CD4-positive, CD25-positive, alpha-beta regulatory T cell (primary cell): ENCODE results near the gene NCKAP5L. TPM values are rescaled to one million over a fixed set of nuclear protein-coding genes. Genes with fewer than 3 reads are reported as not detected.
"Not testable (repeated sequence)": the region's sequence is repeated elsewhere in the genome, so short reads cannot be mapped to it uniquely, and the experiment has no call there.

ENCODE experiments used
- ATAC-seq, 2 donors: fragments of 150-1000 bp; cut with Tn5 transposase; one replicate each; pipeline ENCODE4 v1.10.0; 2021; ENCODE audit warnings: low read depth in 2 of 2, moderate number of reproducible peaks in 2 of 2, moderate library complexity in 1 of 2
- DNase-seq, 3 donors: peaks; one replicate each; pipeline versions ENCODE4 v3.0.0 to v3.0.0-alpha.2; 2012 to 2022; ENCODE audit warnings: mixed read lengths in 1 of 3
- H3K27ac ChIP-seq: one replicate; pipeline ENCODE4 v1.7.0; 2013; ENCODE audit warnings: mild to moderate bottlenecking, low read length; ENCODE audit not compliant: insufficient read depth, poor library complexity, severe bottlenecking
- H3K27me3 ChIP-seq: one replicate; pipeline ENCODE4 v1.7.0; 2013; ENCODE audit warnings: low read length; ENCODE audit not compliant: control insufficient read depth, insufficient read depth
- H3K36me3 ChIP-seq: one replicate; pipeline ENCODE4 v1.7.0; 2013; ENCODE audit warnings: mild to moderate bottlenecking, low read length, moderate library complexity; ENCODE audit not compliant: control insufficient read depth, insufficient read depth
- H3K4me1 ChIP-seq: 2 replicates; pipeline ENCODE4 v1.7.0; 2013; ENCODE audit warnings: mild to moderate bottlenecking, low read length; ENCODE audit not compliant: insufficient read depth, control insufficient read depth, poor library complexity, severe bottlenecking
- H3K4me3 ChIP-seq: one replicate; pipeline ENCODE4 v1.7.0; 2013; ENCODE audit warnings: low read depth, mild to moderate bottlenecking, low read length, moderate library complexity
- H3K9me3 ChIP-seq, 2 experiments: 1 replicate in 1 of 2; 2 replicates in 1 of 2; pipeline ENCODE4 v1.7.0; 2013; ENCODE audit warnings: low read length in 2 of 2, mild to moderate bottlenecking in 1 of 2, moderate library complexity in 1 of 2; ENCODE audit not compliant: control insufficient read depth in 2 of 2
- H3K27ac Mint-ChIP-seq, 3 donors: one replicate each; pipeline ENCODE4 v1.8.0; 2020 to 2022; ENCODE audit warnings: mild to moderate bottlenecking in 3 of 3, mixed read lengths in 3 of 3, moderate library complexity in 2 of 3
- H3K27me3 Mint-ChIP-seq: one replicate; pipeline ENCODE4 v1.8.0; 2022; ENCODE audit warnings: mild to moderate bottlenecking, mixed read lengths
- H3K36me3 Mint-ChIP-seq: one replicate; pipeline ENCODE4 v1.8.0; 2020; ENCODE audit warnings: mixed read lengths
- H3K4me1 Mint-ChIP-seq, 4 donors: one replicate each; pipeline ENCODE4 v1.8.0; 2020 to 2022; ENCODE audit warnings: mixed read lengths in 4 of 4, mild to moderate bottlenecking in 1 of 4
- H3K4me3 Mint-ChIP-seq, 4 donors: one replicate each; pipeline ENCODE4 v1.8.0; 2020 to 2022; ENCODE audit warnings: mild to moderate bottlenecking in 4 of 4, mixed read lengths in 4 of 4, moderate library complexity in 3 of 4
- H3K9me3 Mint-ChIP-seq, 7 donors: one replicate each; pipeline ENCODE4 v1.8.0; 2020 to 2022; ENCODE audit warnings: mixed read lengths in 7 of 7, mild to moderate bottlenecking in 3 of 7, moderate library complexity in 2 of 7
- polyA plus RNA-seq, 4 donors: library from polyadenylated mRNA; unstranded; fragments of 300-500 nt; fragmentation: Illumina TruSeq; gene quantifications; one replicate each; pipeline ENCODE4 v1.2.3, GENCODE V29; 2021
- total RNA-seq: library from RNA; stranded (reverse); gene quantifications from one replicate; pipeline ENCODE4 v1.2.3, GENCODE V29; 2022

The NCKAP5L gene
- total and polyA plus RNA-seq, 5 donors from 2014 or later: 0.18 to 7.8 (median 0.73) TPM

DNA sequence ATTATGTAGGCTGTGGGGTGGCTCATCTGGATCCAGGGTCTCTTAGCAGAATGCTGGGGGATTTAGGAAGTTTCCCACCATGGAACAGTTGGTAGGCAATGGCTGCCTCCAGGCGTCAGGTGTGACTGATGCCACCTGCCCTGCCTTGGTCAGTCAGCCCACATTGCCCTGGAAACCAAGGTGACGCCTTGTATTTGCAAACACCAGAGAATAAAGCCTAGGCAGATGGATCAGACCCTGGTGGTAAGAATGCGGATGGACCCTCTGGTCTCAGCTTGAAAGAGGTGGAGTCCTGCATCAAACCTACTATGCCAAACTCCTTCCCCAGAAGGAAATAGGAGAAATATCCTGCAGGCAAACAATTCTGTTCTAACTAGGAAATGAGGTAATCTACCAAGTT, 38.2 kb downstream of the NCKAP5L start:
- no peaks in the 10 kb centered on the region for H3K4me1 Mint-ChIP-seq
- no peaks in the 10 kb centered on the region for H3K36me3 Mint-ChIP-seq
- peak overlapping the region in 1 of 4 donors; percentile 61 for H3K4me3 Mint-ChIP-seq
- Histone ChIP-seq H3K4me3 (no peak overlapping the region), H3K4me1 (no peaks in the 10 kb centered on the region), H3K36me3 (no peaks in the 10 kb centered on the region), H3K9me3 (peaks cover 0 to 4% of the 10 kb centered on the region in 2 experiments), H3K27ac (no peak overlapping the region), H3K27me3 (no peaks in the 10 kb centered on the region)
- ATAC-seq (no peak), DNase-seq (no peak)
- H3K9me3 Mint-ChIP-seq: peaks cover 0 to 5% (median 0%) of the 10 kb centered on the region in 7 donors
- H3K27ac Mint-ChIP-seq: no peak overlapping the region
- H3K27me3 Mint-ChIP-seq: peaks cover 11% of the 10 kb centered on the region

DNA sequence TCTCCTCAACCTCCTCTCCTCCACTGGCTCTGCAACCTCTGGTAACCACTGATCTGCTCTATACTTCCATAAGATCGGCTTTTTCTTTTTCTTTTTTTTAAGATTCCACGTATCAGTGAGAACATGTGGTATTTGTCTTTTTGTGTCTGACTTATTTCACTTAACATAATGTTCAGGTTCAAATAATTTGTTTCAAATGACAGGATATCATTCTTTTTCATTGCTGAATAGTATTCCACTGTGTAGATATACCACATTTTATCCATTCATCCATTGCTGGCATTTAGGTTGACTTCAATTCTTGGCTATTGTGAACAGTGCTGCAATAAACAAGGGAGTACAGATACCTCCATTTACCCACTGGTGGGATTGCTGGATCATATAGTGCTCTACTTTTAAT, 40.5 kb downstream of the NCKAP5L start:
- peaks cover 0 to 4% of the 10 kb centered on the region in 2 experiments for H3K9me3 ChIP-seq
- no peak overlapping the region for H3K4me3 ChIP-seq
- H3K4me1 ChIP-seq: no peaks in the 10 kb centered on the region
- H3K4me3 Mint-ChIP-seq: no peak overlapping the region
- H3K36me3 ChIP-seq: no peaks in the 10 kb centered on the region
- H3K4me1 Mint-ChIP-seq: no peaks in the 10 kb centered on the region
- ATAC-seq (no peak), DNase-seq (no peak)
- H3K27me3 Mint-ChIP-seq: peaks cover 18% of the 10 kb centered on the region
- peaks cover 6% of the 10 kb centered on the region for H3K27me3 ChIP-seq
- peaks cover 0 to 5% (median 0%) of the 10 kb centered on the region in 7 donors for H3K9me3 Mint-ChIP-seq
- no peaks in the 10 kb centered on the region for H3K36me3 Mint-ChIP-seq
- no peak overlapping the region for H3K27ac ChIP-seq
- no peak overlapping the region for H3K27ac Mint-ChIP-seq

DNA sequence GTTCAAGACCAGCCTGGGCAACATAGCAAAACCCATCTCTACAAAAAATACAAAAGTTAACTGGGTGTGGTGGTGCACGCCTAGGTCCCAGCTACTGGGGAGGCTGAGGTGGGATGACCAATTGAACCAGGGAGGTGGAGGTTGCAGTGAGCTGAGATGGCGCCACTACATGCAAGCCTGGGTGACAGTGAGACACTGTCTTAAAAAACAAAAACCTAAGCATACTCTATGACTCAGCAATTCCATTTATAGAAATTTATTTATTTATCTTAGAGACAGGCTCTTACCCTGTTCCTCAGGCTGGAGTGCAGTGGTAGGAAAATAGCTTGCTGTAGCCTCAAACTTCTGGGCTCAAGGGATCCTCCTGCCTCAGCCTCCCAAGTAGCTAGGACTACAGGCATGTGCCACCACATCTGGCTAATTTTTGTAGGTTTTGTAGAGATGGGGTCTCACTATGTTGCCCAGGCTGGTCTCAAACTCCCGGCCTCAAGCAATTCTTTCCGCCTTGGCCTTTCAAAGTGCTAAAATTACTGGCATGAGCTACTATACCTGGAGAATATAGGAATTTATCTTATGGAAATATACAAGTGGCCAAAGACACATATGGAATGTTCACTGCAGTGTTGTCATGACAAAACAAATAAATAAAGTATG, 43.3 kb downstream of the NCKAP5L start:
- peaks cover 25% of the 10 kb centered on the region for H3K27me3 Mint-ChIP-seq
- DNase-seq (no peak), ATAC-seq (no peak)
- peaks cover 0 to 4% of the 10 kb centered on the region in 2 experiments for H3K9me3 ChIP-seq
- no peak overlapping the region for H3K27ac Mint-ChIP-seq
- H3K36me3 ChIP-seq: no peaks in the 10 kb centered on the region
- no peak overlapping the region for H3K27ac ChIP-seq
- H3K27me3 ChIP-seq: peaks cover 15% of the 10 kb centered on the region
- H3K4me3 Mint-ChIP-seq: no peak overlapping the region
- H3K4me1 ChIP-seq: no peaks in the 10 kb centered on the region
- no peak overlapping the region for H3K4me3 ChIP-seq
- H3K9me3 Mint-ChIP-seq: peaks cover 0 to 5% (median 0%) of the 10 kb centered on the region in 7 donors
- no peaks in the 10 kb centered on the region for H3K4me1 Mint-ChIP-seq
- H3K36me3 Mint-ChIP-seq: no peaks in the 10 kb centered on the region

DNA sequence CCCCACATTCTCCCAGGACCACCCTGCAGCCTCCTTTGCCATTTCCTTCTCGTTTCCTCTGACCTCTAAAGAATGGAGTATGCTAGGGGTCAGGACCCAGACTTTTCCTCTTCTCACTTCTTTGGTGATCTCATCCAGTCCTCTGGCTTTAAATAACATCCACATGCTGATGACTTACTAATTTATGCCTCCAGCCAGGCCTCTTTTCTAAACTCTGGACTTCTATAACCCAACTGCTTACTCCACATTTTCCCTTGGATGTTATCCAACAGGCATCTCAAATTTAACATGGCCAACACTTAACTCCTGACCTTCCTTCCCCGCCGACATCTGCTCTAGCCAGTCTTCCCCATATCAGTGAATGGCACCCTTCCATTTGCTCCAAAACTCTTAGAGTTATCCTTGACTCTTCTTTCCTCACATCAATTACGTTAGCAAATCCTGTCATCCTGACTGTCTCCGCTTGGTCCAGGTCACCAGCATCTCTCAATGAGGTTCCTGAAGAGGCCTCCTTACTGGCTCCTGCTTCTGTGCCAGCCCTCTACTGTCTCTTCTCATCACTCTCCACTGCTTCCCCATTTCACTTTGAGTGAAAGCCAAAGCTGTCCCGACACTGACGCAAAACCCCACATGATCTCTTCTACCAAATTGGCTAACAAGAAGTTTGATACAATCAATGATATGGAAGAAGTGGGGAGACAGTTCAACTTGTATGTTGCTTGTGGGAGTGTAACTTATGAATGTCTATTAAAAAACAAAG, 44.1 kb downstream of the NCKAP5L start:
- no peaks in the 10 kb centered on the region for H3K36me3 ChIP-seq
- peaks cover 17% of the 10 kb centered on the region for H3K27me3 ChIP-seq
- no peak for ATAC-seq
- Mint-ChIP-seq H3K9me3 (peaks cover 0 to 5% (median 0%) of the 10 kb centered on the region in 7 donors), H3K36me3 (no peaks in the 10 kb centered on the region), H3K4me3 (peak overlapping the region in 1 of 4 donors; percentile 78), H3K4me1 (no peaks in the 10 kb centered on the region), H3K27ac (peak overlapping the region in 1 of 3 donors; percentile 45), H3K27me3 (peaks cover 25% of the 10 kb centered on the region)
- H3K4me1 ChIP-seq: no peaks in the 10 kb centered on the region
- DNase-seq: no peak
- H3K27ac ChIP-seq: no peak overlapping the region
- H3K4me3 ChIP-seq: no peak overlapping the region
- H3K9me3 ChIP-seq: peaks cover 0 to 4% of the 10 kb centered on the region in 2 experiments

DNA sequence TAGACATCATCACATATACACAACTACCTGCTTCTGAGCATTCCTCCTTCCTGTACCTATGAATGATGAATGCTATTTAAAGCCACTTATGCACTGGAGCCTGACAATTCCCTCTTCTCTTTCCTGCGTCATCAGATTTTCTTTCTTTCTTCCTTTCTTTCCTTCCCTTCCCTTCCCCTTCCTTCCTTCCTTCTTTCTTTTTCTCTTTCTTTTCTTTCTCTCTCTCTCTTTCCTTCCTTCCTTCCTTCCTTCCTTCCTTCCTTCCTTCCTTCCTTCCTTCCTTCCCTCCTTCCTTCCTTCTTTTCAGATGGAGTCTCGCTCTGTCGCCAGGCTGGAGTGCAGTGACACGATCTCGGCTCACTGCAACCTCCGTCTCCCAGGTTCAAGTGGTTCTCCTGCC, 47.3 kb downstream of the NCKAP5L start:
- not testable (repeated sequence) for H3K4me1 ChIP-seq, H3K4me3 ChIP-seq, H3K36me3 Mint-ChIP-seq, DNase-seq, ATAC-seq, H3K36me3 ChIP-seq, H3K9me3 Mint-ChIP-seq, H3K27ac ChIP-seq, H3K9me3 ChIP-seq
- Mint-ChIP-seq H3K27me3 (peaks cover 24% of the 10 kb centered on the region), H3K4me3 (peak overlapping the region in 1 of 4 donors; percentile 45), H3K27ac (peak overlapping the region in 1 of 3 donors; percentile 16), H3K4me1 (peaks cover 0 to 11% (median 9%) of the 10 kb centered on the region in 4 donors)
- peaks cover 17% of the 10 kb centered on the region for H3K27me3 ChIP-seq

DNA sequence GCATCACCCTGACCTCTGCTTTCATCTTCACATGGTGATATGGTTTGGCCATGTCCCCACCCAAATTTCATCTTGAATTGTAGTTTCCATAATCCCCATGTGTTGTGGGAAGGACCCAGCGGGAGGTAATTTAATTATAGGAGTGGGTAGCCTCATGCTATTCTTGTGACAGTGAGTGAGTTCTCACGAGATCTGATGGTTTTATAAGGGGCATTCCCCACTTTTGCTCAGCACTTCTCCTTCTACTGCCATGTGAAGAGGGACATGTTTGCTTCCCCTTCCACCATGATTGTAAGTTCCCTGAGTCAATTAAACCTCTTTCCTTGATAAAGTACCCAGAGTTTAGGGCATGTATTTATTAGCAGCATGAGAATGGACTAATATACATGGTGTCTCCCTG, 48.6 kb downstream of the NCKAP5L start:
- no peak overlapping the region for H3K4me3 ChIP-seq
- H3K9me3 ChIP-seq: no peaks in the 10 kb centered on the region
- Mint-ChIP-seq H3K27me3 (peaks cover 24% of the 10 kb centered on the region), H3K9me3 (peaks cover 0 to 1% (median 0%) of the 10 kb centered on the region in 7 donors), H3K27ac (no peak overlapping the region), H3K4me3 (no peak overlapping the region), H3K4me1 (peaks cover 0 to 11% (median 9%) of the 10 kb centered on the region in 4 donors), H3K36me3 (no peaks in the 10 kb centered on the region)
- H3K27ac ChIP-seq: no peak overlapping the region
- H3K27me3 ChIP-seq: peaks cover 17% of the 10 kb centered on the region
- DNase-seq (no peak), ATAC-seq (no peak)
- no peaks in the 10 kb centered on the region for H3K36me3 ChIP-seq
- H3K4me1 ChIP-seq: peaks cover 5% of the 10 kb centered on the region

DNA sequence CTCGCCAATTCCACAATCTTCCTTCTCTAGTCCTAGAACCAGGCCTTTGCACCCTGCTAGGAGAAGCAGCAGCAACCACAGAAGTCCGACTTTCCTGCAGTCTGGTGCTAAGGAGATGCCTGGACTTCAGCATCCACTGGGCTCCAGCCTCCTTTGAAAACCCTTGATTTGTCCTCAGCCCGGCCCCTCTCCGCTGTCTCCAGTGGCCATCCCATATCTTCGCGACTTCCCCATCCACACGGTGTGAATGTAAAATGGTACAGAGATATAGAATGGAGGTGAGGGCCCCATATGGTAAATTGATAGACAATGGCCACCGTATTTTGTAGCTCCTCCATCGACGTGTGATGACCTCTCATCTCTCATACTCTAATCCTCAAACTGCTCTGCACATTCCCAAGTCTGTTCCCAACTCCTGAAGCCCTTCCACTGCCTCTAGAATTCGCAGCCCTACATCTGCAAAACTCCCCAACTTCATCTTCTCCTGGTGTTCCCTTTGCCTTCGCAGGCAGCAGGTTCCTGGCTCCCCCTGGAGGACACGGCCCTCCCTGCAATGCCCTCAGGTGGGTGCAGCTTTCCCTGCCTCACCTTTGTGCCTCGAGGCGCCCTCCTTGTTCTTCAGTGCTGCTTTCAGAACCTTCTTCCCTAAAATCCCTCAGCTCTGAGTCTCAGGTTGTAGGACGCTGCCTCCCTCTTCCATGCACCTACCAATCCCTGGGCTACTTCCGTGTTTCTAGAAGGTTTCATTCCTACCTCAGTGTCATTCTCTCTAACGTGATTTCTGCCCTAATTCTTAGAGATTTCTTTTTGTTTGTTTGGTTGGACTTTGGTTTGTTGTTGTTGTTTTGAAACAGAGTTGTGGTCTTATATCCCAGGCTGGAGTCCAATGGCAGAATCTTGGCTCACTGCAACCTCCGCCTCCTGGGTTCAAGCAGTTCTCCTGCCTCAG, 50.1 kb downstream of the NCKAP5L start:
- no peak overlapping the region for H3K4me3 ChIP-seq
- H3K9me3 ChIP-seq: no peaks in the 10 kb centered on the region
- Mint-ChIP-seq H3K4me1 (peaks cover 0 to 11% (median 9%) of the 10 kb centered on the region in 4 donors), H3K27ac (no peak overlapping the region), H3K36me3 (no peaks in the 10 kb centered on the region), H3K4me3 (no peak overlapping the region), H3K9me3 (peaks cover 0 to 1% (median 0%) of the 10 kb centered on the region in 7 donors), H3K27me3 (peaks cover 13% of the 10 kb centered on the region)
- H3K27me3 ChIP-seq: peaks cover 11% of the 10 kb centered on the region
- H3K36me3 ChIP-seq: no peaks in the 10 kb centered on the region
- ATAC-seq: peak; percentile 79 to 83
- peak; percentile 58 to 68 (median 61) for DNase-seq
- H3K27ac ChIP-seq: no peak overlapping the region
- H3K4me1 ChIP-seq: peaks cover 5% of the 10 kb centered on the region
